Measurements from ENCODE around the gene RRP36. TPM values are rescaled to one million over a fixed set of nuclear protein-coding genes. Genes with fewer than 3 reads are reported as not detected.

RRP36 gene
- total RNA-seq, 4 donors from 2014 or later: 32.2 to 200 (median 40.5) TPM

- in situ Hi-C loops (cut with MboI; ENCODE audit: low pct_ligation_motif_present in 1 of 4, low pct_unique_long_range_greater_than_20kb in 1 of 4, low sequenced_read_pairs in 3 of 4) (no loop called here), intact Hi-C loops (cut with DNase I; ENCODE audit: low total_unique reads) (no loop called here)
- DNase-seq: no peak
- no peak for TF ChIP-seq POLR2AphosphoS5 (IDR thresholded peaks at IDR 0.05)
- TF ChIP-seq, protein P1, sequence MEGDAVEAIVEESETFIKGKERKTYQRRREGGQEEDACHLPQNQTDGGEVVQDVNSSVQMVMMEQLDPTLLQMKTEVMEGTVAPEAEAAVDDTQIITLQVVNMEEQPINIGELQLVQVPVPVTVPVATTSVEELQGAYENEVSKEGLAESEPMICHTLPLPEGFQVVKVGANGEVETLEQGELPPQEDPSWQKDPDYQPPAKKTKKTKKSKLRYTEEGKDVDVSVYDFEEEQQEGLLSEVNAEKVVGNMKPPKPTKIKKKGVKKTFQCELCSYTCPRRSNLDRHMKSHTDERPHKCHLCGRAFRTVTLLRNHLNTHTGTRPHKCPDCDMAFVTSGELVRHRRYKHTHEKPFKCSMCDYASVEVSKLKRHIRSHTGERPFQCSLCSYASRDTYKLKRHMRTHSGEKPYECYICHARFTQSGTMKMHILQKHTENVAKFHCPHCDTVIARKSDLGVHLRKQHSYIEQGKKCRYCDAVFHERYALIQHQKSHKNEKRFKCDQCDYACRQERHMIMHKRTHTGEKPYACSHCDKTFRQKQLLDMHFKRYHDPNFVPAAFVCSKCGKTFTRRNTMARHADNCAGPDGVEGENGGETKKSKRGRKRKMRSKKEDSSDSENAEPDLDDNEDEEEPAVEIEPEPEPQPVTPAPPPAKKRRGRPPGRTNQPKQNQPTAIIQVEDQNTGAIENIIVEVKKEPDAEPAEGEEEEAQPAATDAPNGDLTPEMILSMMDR (IDR thresholded peaks at IDR 0.05): no peak
- TF ChIP-seq EP300 (IDR thresholded peaks at IDR 0.05; ENCODE audit: low read depth): no peak
- H3K9me3 ChIP-seq: no peaks in the 10 kb centered on the region
- WGBS, 2 donors (ENCODE audit: low coverage in 1 of 2): 89 to 100% methylated on average over 1 to 3 of the region's 3 CpGs
- H3K4me3 ChIP-seq: no peak overlapping the region
- peaks cover 0 to 14% (median 4%) of the 10 kb centered on the region in 4 donors for H3K36me3 ChIP-seq
- H3K27me3 ChIP-seq: no peaks in the 10 kb centered on the region
- peak overlapping the region in 3 of 4 donors; percentile 90 to 94 (median 92) for H3K27ac ChIP-seq
- H3K4me1 ChIP-seq: peaks cover 25 to 41% (median 37%) of the 10 kb centered on the region in 4 donors
These were observed 1.2 kb upstream of the RRP36 start for GRCh38 chr6:43020052-43020705.

DNA sequence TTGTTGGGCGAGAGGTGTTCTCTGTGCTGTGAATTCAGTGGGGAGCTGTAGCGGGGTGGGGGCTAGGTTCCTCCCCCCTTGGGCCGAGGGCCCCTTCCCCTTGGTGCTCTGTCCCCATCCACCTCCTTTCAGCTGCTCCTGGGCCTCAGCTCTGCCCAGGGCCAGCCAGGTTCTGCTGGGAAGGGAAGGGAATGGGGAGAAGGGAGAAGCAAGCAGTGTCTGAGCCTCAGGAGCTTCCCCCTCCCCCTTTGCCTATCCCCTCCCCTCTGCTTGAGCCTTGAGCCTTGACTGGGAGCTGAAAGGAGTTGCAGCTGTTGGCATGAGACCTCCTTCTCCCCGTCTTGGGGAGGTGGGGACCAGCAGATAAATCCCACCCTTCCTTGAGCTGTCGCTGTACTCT lies 576 bp upstream of the RRP36 start:
- peaks cover 0 to 20% (median 7%) of the 10 kb centered on the region in 4 donors for H3K36me3 ChIP-seq
- intact Hi-C loops (cut with DNase I; ENCODE audit: low total_unique reads): no loop called here
- no peaks in the 10 kb centered on the region for H3K9me3 ChIP-seq
- peak overlapping the region; percentile 90 to 94 (median 92) for H3K27ac ChIP-seq
- in situ Hi-C loops (cut with MboI; ENCODE audit: low pct_ligation_motif_present in 1 of 4, low pct_unique_long_range_greater_than_20kb in 1 of 4, low sequenced_read_pairs in 3 of 4): no loop called here
- 66% methylated on average over 5 of the region's 5 CpGs; no CpG with 5 or more reads in 1 of the 2 donors for WGBS, 2 donors (ENCODE audit: low coverage in 1 of 2)
- no peak for DNase-seq
- TF ChIP-seq EP300 (IDR thresholded peaks at IDR 0.05; ENCODE audit: low read depth) (no peak), POLR2A (IDR thresholded peaks at IDR 0.05) (no peak), POLR2AphosphoS5 (IDR thresholded peaks at IDR 0.05) (no peak)
- TF ChIP-seq, protein P1 (IDR thresholded peaks at IDR 0.05): no peak
- H3K27me3 ChIP-seq: no peaks in the 10 kb centered on the region
- H3K4me1 ChIP-seq: peaks cover 23 to 34% (median 33%) of the 10 kb centered on the region in 4 donors
- H3K4me3 ChIP-seq: peak overlapping the region in 3 of 4 donors; percentile 90 to 97 (median 93)

DNA sequence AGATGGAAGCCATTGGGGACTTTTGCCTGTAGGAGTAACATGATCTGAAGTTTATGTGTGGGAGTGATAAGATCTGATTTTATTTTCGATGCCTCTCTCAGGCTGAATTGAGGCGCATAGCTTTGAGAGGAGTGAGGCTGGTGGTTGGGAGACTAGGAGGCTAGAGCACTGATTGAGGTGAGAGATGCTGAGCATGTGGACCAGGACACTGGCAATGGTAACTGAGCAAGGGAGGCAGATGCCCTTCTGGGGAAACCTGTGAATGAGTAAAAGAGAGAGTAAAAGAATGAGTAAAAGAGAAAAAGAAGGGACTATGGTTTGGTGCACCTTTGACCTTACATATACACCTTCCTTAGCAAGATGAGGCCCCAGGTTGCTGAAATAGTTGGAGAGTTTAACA lies 3.0 kb downstream of the RRP36 start:
- in situ Hi-C loops (cut with MboI; ENCODE audit: low pct_ligation_motif_present in 1 of 4, low pct_unique_long_range_greater_than_20kb in 1 of 4, low sequenced_read_pairs in 3 of 4): no loop called here
- intact Hi-C loops (cut with DNase I; ENCODE audit: low total_unique reads): no loop called here
- H3K36me3 ChIP-seq: peaks cover 0 to 47% (median 21%) of the 10 kb centered on the region in 4 donors

GRCh38 chr6:43026365-43026764 lies 4.9 kb downstream of the RRP36 start:
- H3K36me3 ChIP-seq: peaks cover 0 to 55% (median 26%) of the 10 kb centered on the region in 4 donors
- TF ChIP-seq, protein P1 (IDR thresholded peaks at IDR 0.05): no peak
- TF ChIP-seq EP300 (IDR thresholded peaks at IDR 0.05; ENCODE audit: low read depth) (no peak), POLR2A (IDR thresholded peaks at IDR 0.05) (no peak), POLR2AphosphoS5 (IDR thresholded peaks at IDR 0.05) (no peak)
- no peak for DNase-seq

More for the DNA sequence above, 3.0 kb downstream of the RRP36 start:
- peaks cover 13 to 23% (median 21%) of the 10 kb centered on the region in 4 donors for H3K4me1 ChIP-seq
- no peak for TF ChIP-seq POLR2AphosphoS5 (IDR thresholded peaks at IDR 0.05)
- DNase-seq: no peak
- no peaks in the 10 kb centered on the region for H3K27me3 ChIP-seq
- H3K27ac ChIP-seq: no peak overlapping the region
- 80 to 81% methylated on average over 2 of the region's 2 CpGs for WGBS, 2 donors (ENCODE audit: low coverage in 1 of 2)
- no peak overlapping the region for H3K4me3 ChIP-seq
- no peaks in the 10 kb centered on the region for H3K9me3 ChIP-seq

More at GRCh38 chr6:43026365-43026764, 4.9 kb downstream of the RRP36 start:
- 73 to 94% methylated on average over 2 to 5 of the region's 5 CpGs for WGBS, 2 donors (ENCODE audit: low coverage in 1 of 2)
- in situ Hi-C loops (cut with MboI; ENCODE audit: low pct_ligation_motif_present in 1 of 4, low pct_unique_long_range_greater_than_20kb in 1 of 4, low sequenced_read_pairs in 3 of 4) (no loop called here), intact Hi-C loops (cut with DNase I; ENCODE audit: low total_unique reads) (no loop called here)
- Histone ChIP-seq H3K27me3 (no peaks in the 10 kb centered on the region), H3K9me3 (no peaks in the 10 kb centered on the region), H3K4me3 (no peak overlapping the region), H3K27ac (no peak overlapping the region), H3K4me1 (peaks cover 10 to 15% (median 13%) of the 10 kb centered on the region in 4 donors)

Measured in transverse colon (tissue), 4 donors.